Uterus (tissue), 4 donors: Measurements from ENCODE around the gene LDLRAD4. TPM values are rescaled to one million over a fixed set of nuclear protein-coding genes. Genes with fewer than 3 reads are reported as not detected.

ENCODE experiments used
- DNase-seq, 2 donors: peaks; one replicate each; pipeline ENCODE4 v3.0.0-alpha.2; 2019 to 2020
- H3K27ac ChIP-seq, 2 donors: fragments of 200-600 bp; sonication (generic); 1 replicate in 1 of 2; 2 replicates in 1 of 2; pipeline ENCODE4 v1.5.1; 2016 to 2018
- H3K27me3 ChIP-seq, 2 donors: fragments of 200-600 bp; sonication (generic); one replicate each; pipeline ENCODE4 v1.5.1; 2018 to 2019; ENCODE audit warnings: control low read depth in 1 of 2
- H3K36me3 ChIP-seq, 2 donors: fragments of 200-600 bp; sonication (generic); one replicate each; pipeline ENCODE4 v1.5.1; 2019; ENCODE audit warnings: control low read depth in 1 of 2
- H3K4me1 ChIP-seq, 2 donors: fragments of 200-600 bp; sonication (generic); one replicate each; pipeline ENCODE4 v1.5.1; 2018 to 2019; ENCODE audit warnings: control low read depth in 1 of 2
- H3K4me3 ChIP-seq, 2 donors: fragments of 200-600 bp; sonication (generic); 1 replicate in 1 of 2; 2 replicates in 1 of 2; pipeline ENCODE4 v1.5.1; 2018 to 2019; ENCODE audit warnings: mild to moderate bottlenecking in 1 of 2
- H3K9me3 ChIP-seq, 2 donors: fragments of 200-600 bp; sonication (generic); one replicate each; pipeline ENCODE4 v1.5.1; 2019; ENCODE audit warnings: control low read depth in 1 of 2
- POLR2A ChIP-seq, 2 donors: fragments of 450-650 bp; IDR thresholded peaks; one replicate each; pipeline ENCODE4 v1.6.1; 2016; ENCODE audit warnings: antibody characterized with exemption in 2 of 2, mild to moderate bottlenecking in 1 of 2, moderate library complexity in 1 of 2
- intact Hi-C: fragments of 100-400 bp; cut with DNase I; formaldehyde crosslinking; loops from one replicate; pipeline ENCODE4 v1.15.1; 2023; ENCODE audit warnings: low total_unique reads
- total RNA-seq, 4 donors: library from RNA; depleted of rRNA in 3 of 4; stranded (reverse); fragments of >200 nt in 3 of 4; gene quantifications; one replicate each; pipeline versions ENCODE4 v1.1.0 to v1.2.4, GENCODE V29; 2014 to 2023
- TF ChIP-seq, protein P1 (sequence below), 4 experiments: fragments of 200-600 bp in 2 of 4; fragments of 450-650 bp in 2 of 4; sonication (generic) in 2 of 4; IDR thresholded peaks; one replicate each; pipeline ENCODE4 v1.5.1; 2016 to 2019; ENCODE audit warnings: antibody characterized with exemption in 4 of 4, mild to moderate bottlenecking in 2 of 4, moderate library complexity in 1 of 4
- donor health status: DM: yes; HTN: yes; CAD: no.

Gene LDLRAD4
- total RNA-seq, 4 donors from 2014 or later: 23.8 to 82.2 (median 39.3) TPM

GRCh38 chr18:13386891-13387801, 168.6 kb downstream of the LDLRAD4 start:
- H3K9me3 ChIP-seq: no peaks in the 10 kb centered on the region
- intact Hi-C loops: loop anchor here (10.0 kb wide), 1 partner anchor 152 kb away; no protein-coding TSS in a partner anchor
- H3K4me3 ChIP-seq: no peak overlapping the region
- H3K36me3 ChIP-seq: no peaks in the 10 kb centered on the region
- no peaks in the 10 kb centered on the region for H3K4me1 ChIP-seq
- no peak for DNase-seq
- H3K27ac ChIP-seq: no peak overlapping the region
- TF ChIP-seq, protein P1, sequence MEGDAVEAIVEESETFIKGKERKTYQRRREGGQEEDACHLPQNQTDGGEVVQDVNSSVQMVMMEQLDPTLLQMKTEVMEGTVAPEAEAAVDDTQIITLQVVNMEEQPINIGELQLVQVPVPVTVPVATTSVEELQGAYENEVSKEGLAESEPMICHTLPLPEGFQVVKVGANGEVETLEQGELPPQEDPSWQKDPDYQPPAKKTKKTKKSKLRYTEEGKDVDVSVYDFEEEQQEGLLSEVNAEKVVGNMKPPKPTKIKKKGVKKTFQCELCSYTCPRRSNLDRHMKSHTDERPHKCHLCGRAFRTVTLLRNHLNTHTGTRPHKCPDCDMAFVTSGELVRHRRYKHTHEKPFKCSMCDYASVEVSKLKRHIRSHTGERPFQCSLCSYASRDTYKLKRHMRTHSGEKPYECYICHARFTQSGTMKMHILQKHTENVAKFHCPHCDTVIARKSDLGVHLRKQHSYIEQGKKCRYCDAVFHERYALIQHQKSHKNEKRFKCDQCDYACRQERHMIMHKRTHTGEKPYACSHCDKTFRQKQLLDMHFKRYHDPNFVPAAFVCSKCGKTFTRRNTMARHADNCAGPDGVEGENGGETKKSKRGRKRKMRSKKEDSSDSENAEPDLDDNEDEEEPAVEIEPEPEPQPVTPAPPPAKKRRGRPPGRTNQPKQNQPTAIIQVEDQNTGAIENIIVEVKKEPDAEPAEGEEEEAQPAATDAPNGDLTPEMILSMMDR (IDR thresholded peaks at IDR 0.05): no peak
- TF ChIP-seq POLR2A (IDR thresholded peaks at IDR 0.05): no peak
- no peaks in the 10 kb centered on the region for H3K27me3 ChIP-seq

GRCh38 chr18:13387855-13388548, 169.4 kb downstream of the LDLRAD4 start:
- DNase-seq: no peak
- H3K4me1 ChIP-seq: no peaks in the 10 kb centered on the region
- no peaks in the 10 kb centered on the region for H3K27me3 ChIP-seq
- intact Hi-C loops: loop anchor here (10.0 kb wide), 1 partner anchor 153 kb away; no protein-coding TSS in a partner anchor
- no peak overlapping the region for H3K4me3 ChIP-seq
- H3K9me3 ChIP-seq: no peaks in the 10 kb centered on the region
- no peak overlapping the region for H3K27ac ChIP-seq
- H3K36me3 ChIP-seq: no peaks in the 10 kb centered on the region
- TF ChIP-seq, protein P1 (IDR thresholded peaks at IDR 0.05): no peak
- no peak for TF ChIP-seq POLR2A (IDR thresholded peaks at IDR 0.05)

- Histone ChIP-seq H3K4me3 (no peak overlapping the region), H3K4me1 (no peaks in the 10 kb centered on the region), H3K9me3 (no peaks in the 10 kb centered on the region), H3K27me3 (no peaks in the 10 kb centered on the region), H3K27ac (no peak overlapping the region), H3K36me3 (no peaks in the 10 kb centered on the region)
- DNase-seq: no peak
- intact Hi-C loops: loop anchor here (10.0 kb wide), 1 partner anchor 154 kb away; no protein-coding TSS in a partner anchor
- TF ChIP-seq, protein P1 (IDR thresholded peaks at IDR 0.05): no peak
- no peak for TF ChIP-seq POLR2A (IDR thresholded peaks at IDR 0.05)
Observed at GRCh38 chr18:13388586-13389490, 170.3 kb downstream of the LDLRAD4 start.

GRCh38 chr18:13389491-13390131, 171.1 kb downstream of the LDLRAD4 start:
- intact Hi-C loops: loop anchor here (10.0 kb wide), 1 partner anchor 155 kb away; no protein-coding TSS in a partner anchor
- Histone ChIP-seq H3K27me3 (no peaks in the 10 kb centered on the region), H3K9me3 (no peaks in the 10 kb centered on the region), H3K27ac (no peak overlapping the region), H3K36me3 (no peaks in the 10 kb centered on the region), H3K4me1 (no peaks in the 10 kb centered on the region), H3K4me3 (no peak overlapping the region)
- no peak for DNase-seq
- TF ChIP-seq, protein P1 (IDR thresholded peaks at IDR 0.05): no peak
- TF ChIP-seq POLR2A (IDR thresholded peaks at IDR 0.05): no peak
